GM19238 (cell line): Measurements from ENCODE around the gene GLOD5.

Experiments used
- DNase-seq: peaks from one replicate; pipeline ENCODE4 v3.0.0; 2011; ENCODE audit warnings: low spot score; ENCODE audit not compliant: insufficient read length

Gene GLOD5

DNA sequence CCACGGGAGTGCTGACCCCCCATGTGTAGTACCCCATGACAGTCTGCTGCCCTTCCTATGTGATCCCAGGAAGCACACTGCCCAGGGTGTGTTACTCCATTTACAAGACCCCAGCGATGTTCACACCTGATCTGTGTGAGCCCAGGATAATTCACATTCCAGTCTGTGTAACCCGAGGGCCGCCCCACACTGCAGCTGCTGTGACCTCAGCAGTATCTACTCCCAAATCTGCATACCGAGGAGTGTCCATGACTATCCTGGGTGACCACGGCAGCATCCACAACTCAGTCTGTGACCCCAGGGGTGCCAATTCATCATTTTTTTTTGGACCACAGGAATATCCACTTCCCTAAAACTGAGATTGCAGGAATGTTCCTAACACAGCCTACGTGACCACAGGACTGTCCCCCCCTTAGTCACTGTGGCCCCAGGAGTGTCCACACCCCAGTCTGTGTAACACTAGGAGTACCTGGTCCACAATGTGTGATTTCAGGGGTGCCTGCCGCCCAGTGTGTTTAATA is 7.8 kb upstream of the GLOD5 start:
- no peak for DNase-seq

GRCh38 chrX:48754238-48754637 is 7.3 kb upstream of the GLOD5 start:
- DNase-seq, result no peak

DNA sequence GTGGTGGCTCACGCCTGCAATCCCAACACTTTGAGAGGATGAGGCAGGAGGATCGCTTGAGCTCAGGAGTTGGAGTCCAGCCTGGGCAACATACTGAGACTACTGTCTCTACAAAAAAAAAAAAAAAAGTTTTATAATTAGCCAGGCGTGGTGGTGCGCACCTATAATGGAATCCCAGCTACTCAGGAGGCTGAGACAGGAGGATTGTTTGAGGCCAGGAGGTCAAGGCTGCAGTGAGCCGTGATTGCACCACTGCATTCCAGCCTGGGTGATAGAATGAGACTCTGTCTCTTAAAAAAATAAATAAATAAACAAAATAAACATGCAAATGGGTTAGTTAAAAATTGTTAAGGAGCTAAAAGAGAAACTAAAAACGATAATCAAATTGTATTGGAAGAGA is 7.7 kb downstream of the GLOD5 start:
- no peak for DNase-seq

GRCh38 chrX:48770296-48770695 is 8.7 kb downstream of the GLOD5 start:
- DNase-seq, result no peak

DNA sequence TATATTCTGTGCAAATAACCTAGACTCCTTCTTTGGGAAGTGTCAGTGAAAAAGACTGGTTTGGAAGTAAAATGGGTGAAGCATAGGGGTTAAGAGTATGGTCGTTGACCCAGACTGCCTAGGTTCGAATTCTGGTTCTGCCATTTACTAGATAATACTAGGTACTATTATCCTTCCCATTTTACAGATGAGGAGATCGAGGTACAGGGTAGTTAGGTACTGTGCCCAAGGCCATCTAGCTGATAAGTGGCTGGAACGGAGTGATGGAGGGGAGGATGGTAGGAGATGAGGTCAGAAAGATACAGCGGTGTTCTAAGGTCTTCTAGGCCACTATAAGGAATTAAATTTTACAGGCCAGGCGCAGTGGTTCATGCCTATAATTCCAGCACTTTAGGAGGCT is 11.1 kb downstream of the GLOD5 start:
- DNase-seq, result no peak

- no peak for DNase-seq
Observed at GRCh38 chrX:48776818-48777439, 15.4 kb downstream of the GLOD5 start.

GRCh38 chrX:48779399-48779798 is 17.9 kb downstream of the GLOD5 start:
- no peak for DNase-seq

DNA sequence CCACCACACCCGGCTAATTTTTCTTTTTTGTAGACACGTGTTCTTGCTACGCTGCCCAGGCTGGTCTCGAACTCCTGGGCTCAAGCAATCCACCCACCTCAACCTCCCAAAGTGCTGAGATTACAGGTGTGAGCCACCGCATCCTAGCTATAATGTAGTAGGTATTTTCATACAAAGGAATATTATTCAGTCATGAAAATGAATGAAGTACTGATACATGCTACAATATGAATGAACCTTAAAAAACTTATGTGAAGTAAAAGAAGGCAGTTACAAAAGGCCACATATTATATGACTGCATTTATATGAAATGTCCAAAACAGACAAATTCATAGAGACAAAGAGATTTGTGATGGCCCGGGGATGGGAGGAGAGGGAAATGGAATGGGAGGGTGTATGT is 20.2 kb downstream of the GLOD5 start:
- no peak for DNase-seq

GRCh38 chrX:48782216-48782615 is 20.7 kb downstream of the GLOD5 start:
- no peak for DNase-seq

DNA sequence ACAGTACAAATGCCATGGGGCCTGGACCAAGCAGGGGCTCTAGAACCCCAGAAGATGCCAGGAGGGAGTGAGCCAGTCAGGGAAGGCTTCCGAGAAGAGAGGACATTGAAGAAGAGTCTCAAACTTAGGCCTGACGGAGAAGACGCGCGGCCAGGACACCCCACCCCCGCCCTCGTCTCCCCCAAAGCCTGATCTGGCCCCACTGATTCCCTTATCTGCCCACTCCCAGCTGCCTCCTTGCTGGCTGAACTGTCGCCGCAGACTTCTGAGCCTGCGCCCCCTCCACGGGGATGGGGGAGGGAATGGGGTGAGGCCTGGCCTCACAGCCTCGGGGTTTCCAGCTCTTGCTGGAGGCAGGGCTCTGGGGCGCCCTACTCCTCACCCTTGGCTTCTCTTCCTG is 21.2 kb downstream of the GLOD5 start:
- DNase-seq, result no peak

DNA sequence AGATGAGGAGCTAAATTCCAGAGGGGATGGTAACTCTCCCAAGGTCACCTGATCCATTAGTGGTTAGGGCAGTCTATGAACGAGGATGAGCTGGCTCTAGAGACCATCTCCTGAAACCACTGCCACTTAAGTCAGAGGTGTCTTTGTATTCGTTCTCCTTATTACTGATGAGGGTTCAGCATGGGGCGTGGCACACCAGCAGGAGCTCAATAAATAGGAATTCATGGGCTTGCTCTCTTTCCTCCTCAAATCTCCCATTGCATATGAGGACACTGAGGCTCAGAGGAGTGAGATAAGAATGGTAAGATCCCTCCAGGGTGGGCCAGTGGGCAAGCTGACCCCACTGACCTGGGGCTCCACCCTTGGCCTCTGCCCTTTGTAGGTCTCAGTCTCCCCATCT is 23.2 kb downstream of the GLOD5 start:
- no peak for DNase-seq

DNA sequence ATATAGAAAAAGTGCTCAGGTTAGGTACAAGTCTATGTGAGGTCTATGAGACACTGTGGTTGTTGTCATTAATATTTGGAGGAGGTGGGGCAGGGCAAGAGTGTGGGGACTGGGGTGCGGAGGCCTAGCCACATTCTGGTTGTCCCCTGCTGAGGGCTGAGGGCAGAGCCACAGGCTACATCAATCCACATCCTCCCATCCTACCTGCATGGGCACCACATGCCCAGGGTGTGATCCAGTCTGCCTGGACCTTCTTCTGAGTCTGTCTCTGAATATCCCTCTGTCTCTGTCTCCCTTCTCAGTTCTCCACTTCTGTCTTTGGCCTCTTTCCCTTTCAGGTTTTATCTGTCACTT is 23.6 kb downstream of the GLOD5 start:
- DNase-seq, result no peak

DNA sequence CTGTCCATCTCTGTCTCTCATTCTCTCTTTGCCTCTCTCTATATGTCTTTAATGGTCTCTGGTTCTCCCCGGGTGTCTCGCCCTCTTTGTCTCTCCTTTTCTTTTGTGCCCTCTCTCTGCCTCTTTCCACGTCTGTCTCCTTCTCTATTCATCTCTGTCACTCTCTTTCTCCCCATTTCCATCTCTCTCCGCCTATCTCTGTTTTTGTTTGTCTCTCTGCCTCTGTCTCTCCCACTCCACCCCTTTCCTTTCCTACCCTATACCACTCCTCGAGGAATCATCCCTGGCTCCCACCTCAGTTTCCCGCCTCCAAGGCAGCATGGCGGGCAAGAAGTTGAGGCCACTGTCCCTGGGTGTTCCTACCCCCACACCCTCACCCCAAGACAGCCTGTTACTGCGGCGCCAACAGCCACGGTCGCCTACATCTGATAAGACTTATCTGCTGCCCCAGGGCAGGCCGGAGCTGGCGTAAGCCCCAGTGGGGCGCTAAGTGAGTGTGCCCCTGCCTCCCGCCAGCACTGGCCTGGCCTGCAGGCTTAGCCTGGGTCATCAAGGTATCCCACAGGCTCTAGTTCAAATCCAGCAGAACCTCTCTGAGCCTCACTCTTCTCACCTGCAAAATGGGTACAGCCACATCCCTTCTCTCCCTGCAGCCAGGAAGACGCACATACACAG is 24.1 kb downstream of the GLOD5 start:
- no peak for DNase-seq

DNA sequence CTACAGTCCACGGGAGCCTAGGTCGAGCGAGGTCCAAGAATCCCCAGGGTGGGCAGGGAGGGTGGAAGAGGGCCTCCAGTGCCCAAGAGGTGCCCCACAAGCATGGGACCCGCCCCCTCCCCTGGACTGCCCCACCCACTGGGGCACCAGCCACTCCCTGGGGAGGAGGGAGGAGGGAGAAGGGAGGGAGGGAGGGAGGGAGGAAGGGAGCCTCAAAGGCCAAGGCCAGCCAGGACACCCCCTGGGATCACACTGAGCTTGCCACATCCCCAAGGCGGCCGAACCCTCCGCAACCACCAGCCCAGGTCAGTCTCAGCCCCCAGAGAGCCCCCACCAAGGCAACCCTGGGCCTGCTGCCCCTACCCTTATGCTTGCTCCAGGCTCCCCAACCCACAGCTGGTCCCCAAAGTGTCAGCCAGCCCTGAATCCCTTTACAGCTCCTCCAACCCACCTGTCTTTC is 24.8 kb downstream of the GLOD5 start, which contains the start of gene GATA1:
TSS of gene GATA1 (plus strand) at position 250 of the 460 bp plus-strand sequence. CDS start 4,520 bp downstream, outside the sequence.
- DNase-seq, result no peak

DNA sequence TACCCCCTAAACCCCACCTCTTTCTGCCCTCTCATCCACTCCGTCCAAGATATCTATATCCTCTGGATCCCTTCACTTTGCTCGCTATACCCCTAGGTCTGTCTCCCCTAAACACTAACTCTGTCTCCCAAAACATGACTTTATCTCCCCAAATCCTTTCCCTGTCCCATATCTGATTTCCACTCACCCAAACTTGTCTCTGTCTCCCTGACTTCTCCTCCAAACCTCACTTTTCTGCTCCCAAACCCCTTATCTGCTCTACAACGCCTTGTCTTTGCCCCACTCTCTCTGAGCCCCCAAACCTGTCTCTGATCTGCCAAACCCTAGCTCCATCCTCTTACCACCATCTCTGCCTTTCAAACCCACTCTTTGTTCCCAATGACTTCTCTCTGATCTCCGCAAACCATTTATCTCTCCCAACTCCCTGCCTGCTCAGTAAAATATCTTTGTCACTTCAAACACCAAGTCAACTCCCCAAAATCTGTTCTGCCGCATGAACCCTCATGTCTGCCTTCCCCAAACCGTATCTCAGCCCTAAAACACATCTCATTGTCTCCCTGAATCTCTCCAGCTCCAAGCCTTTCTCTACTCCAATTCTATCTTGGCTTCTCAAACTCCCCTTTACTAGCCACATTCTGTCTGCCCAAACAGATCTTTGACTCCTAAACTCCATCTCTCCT is 25.4 kb downstream of the GLOD5 start:
- DNase-seq, result no peak

- no peak for DNase-seq
Observed at GRCh38 chrX:48787505-48788443, 26.2 kb downstream of the GLOD5 start.

- no peak for DNase-seq
Observed at GRCh38 chrX:48789366-48790220, 28.0 kb downstream of the GLOD5 start.

- no peak for DNase-seq
Observed at GRCh38 chrX:48790477-48790876, 28.9 kb downstream of the GLOD5 start.

DNA sequence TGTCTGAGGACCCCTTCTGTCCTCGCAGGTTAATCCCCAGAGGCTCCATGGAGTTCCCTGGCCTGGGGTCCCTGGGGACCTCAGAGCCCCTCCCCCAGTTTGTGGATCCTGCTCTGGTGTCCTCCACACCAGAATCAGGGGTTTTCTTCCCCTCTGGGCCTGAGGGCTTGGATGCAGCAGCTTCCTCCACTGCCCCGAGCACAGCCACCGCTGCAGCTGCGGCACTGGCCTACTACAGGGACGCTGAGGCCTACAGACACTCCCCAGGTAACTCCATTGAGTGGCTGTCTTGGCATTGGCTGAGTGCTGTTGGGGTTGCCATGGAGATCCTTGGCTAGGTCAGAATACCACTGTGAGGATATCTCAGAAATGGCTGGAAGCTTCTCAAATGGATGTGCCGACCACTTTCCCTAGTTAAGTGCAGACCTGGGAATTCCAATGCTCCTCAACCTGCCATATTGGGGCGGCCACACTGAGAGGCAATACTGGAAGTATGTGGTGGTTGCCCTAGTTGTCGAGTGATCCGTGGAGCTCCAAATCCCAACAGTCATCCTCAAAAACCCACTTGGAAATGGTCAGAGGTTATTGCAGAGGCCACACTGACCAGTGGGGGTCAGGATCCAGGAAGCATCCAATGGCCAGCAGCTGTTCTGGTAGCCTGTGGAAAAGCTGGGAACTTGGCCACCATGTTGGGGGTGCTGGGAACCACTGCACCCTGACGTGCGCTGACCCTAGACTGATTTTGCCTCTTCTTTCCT is 29.7 kb downstream of the GLOD5 start:
- DNase-seq, result no peak

DNA sequence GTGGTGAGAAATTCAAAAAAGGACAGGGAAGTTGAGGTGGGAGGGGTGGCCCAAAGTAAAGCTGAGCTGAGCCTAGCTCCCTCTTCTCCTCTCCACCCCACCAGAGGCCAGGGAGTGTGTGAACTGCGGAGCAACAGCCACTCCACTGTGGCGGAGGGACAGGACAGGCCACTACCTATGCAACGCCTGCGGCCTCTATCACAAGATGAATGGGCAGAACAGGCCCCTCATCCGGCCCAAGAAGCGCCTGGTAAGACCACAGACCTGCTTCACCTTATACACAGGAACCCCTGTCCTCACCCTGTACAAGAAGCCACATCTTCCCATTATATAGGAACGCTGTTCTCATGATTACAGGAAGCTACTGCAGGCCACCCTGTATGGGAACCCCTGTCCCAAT is 30.7 kb downstream of the GLOD5 start:
- no peak for DNase-seq
